DMS114 treated with DMSO at 0.1 percent for 48 hours (cell line): ENCODE results near the gene KCNH8.

Experiments
- DNase-seq: peaks from one replicate; lab custom pipeline; 2025; ENCODE audit not compliant: unreplicated experiment; lab: John Stamatoyannopoulos, UW

The KCNH8 gene

DNA sequence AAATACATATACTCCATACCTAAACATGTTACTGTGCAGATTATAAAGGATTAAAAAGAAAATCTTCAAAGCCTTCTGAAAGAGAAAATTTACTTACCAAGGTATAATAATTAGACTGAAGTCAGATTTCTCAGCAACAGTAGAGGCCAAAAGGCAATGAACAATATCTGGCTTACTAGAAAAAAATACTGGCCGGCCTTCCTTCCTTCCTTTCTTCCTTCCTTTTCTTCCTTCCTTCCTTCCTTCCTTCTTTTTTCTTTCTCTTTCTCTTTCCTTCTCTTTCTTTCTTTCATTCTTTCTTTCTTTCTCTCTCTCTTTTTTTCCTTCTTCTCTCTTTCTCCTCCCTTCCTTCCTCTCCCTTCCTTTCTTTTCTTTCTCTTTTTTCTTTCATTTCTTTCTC lies 209.6 kb downstream of the KCNH8 start:
- no peak for DNase-seq

- DNase-seq, result no peak
These were observed 214.8 kb downstream of the KCNH8 start for GRCh38 chr3:19363071-19363470.

- DNase-seq, result no peak
These were observed 215.8 kb downstream of the KCNH8 start for GRCh38 chr3:19364148-19364547.

- no peak for DNase-seq
These were observed 217.2 kb downstream of the KCNH8 start for GRCh38 chr3:19365471-19365870.

DNA sequence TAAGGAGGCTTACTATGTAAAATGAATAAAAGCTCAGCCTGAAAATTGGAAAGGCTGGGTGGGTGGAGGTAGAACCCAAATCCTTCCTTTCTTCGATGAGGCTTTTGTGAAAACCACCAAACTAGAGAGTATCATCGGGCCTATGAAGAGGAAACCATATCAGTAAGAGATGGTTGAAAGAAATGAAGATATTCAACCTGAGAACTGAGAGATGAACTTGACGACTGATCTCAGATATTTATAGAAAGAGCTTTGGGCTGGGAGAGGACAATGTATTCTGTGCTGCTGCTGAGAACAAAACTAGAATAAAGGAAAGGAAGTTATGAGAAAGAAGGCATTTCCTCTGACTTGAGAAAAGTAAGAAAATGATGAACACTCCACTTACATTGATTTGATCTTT lies 236.6 kb downstream of the KCNH8 start:
- DNase-seq, result no peak

DNA sequence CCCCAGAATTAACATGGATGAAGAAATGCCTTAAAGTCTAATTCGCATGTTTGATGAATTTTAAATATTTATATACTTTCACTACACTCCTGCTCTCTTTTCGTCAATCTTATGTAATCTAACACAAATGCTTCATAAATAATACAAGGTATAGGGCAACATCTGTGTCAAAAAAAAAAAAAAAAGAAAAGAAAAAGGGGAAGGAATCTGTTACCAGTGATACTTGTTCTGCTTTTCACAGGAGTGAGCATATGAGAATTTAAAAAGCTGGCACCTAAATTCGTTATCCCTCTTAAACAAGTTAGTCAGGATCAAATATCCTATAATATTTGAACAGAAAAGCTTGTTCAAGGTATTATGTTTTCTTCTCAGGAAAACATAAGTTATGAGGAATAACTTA lies 243.8 kb downstream of the KCNH8 start:
- no peak for DNase-seq

- DNase-seq, result no peak
These were observed 246.6 kb downstream of the KCNH8 start for GRCh38 chr3:19394946-19395345.

DNA sequence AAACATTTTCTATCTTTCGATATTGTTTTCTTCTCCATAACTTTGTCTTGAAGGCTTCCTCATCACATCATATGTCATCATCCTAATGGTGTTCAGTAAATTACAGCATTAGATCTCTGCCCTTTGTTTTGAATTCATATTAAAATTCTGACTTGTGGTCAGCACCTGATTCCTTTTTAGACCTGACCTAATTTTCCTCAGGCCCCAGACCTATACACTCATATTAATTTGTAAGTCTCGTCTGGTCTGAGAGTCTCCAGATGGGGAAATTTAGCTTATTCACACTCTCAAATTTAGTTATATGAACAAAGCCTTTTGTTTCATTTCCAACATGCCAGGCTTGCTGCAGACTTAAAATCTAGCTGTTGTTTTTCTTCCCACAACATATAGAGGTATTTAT lies 248.4 kb downstream of the KCNH8 start:
- no peak for DNase-seq

GRCh38 chr3:19399356-19399755 lies 251.0 kb downstream of the KCNH8 start:
- no peak for DNase-seq

- DNase-seq, result no peak
These were observed 251.5 kb downstream of the KCNH8 start for GRCh38 chr3:19399836-19400235.

- no peak for DNase-seq
These were observed 271.8 kb downstream of the KCNH8 start for GRCh38 chr3:19420159-19420558.

DNA sequence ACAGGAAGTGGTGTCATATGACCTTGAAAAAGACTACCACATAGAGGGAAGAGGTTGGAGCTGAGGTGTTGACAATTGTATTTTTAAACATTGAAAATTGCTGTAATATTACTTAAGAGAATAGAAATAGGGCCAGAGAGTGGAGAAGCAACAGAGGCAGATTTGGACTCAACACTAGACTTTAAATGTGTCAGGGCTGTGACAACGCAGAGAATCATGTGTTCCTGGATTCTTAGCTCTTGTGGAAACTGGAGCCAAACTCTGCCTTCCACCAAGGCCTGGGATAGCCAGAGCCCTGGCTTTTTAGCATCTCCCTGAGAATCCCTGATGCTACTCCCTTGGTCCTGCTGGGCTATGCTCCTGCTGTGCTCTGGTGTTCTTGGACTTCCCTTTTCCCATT lies 277.5 kb downstream of the KCNH8 start:
- DNase-seq, result no peak

GRCh38 chr3:19427422-19428149 lies 279.3 kb downstream of the KCNH8 start:
- no peak for DNase-seq

DNA sequence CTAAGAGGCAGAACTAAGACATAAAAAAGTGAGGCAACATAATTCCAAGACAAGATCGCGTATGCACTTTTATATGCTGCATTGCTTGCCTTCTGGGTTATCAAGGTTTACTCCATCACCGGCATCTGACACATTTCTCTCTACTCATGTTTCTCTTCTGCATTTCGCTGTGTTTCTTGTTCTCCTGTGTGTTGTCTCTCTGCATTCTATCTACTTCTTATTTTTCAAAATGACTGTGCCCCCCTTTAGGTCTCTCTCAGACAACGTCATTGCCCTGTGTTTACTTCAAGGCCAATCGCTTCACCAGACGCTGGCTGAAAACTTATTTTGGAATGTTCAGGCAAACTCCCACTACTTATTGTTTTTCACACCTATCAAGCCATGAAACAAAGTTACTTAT lies 280.4 kb downstream of the KCNH8 start:
- no peak for DNase-seq

DNA sequence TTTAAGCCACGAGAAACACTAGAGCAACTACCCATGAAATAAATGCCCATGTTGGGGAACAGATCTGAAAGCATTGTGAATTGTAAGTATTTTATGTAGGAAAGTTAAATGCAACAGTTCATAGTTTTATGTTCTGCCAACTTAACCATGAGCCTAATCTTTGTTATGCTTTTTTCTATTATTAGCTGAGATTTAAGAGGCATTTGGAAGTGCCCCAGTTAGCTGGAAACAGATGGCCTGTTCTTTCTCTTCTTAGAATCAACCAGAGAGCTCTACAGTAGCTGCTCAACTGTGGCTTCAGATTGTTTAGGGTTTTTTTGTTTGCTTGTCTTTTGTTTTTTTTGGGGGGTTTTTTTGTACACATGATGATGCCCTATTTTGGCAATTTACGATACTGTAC lies 284.4 kb downstream of the KCNH8 start:
- no peak for DNase-seq

GRCh38 chr3:19436746-19437145 lies 288.4 kb downstream of the KCNH8 start:
- DNase-seq, result no peak

DNA sequence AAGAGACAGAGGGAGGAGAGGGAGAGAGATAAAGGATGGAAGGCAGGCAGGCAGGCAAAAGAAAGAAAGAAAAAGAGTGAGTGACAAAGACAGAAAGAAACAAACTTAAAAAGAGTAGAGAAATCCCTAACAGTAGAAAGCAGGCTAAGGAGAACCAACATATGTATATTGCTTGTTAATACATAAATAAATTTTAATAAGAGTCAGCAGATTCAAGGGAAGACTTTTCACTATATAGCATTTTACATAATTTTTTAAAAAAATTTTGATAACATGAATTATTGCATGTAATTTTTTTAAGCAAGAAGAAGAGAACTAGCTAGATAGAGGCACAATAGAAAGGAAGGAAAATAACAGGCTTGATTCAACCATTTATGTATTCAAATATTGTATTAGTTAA lies 291.6 kb downstream of the KCNH8 start:
- DNase-seq, result no peak

- DNase-seq, result no peak
These were observed 297.8 kb downstream of the KCNH8 start for GRCh38 chr3:19446138-19446537.

- no peak for DNase-seq
These were observed 298.4 kb downstream of the KCNH8 start for GRCh38 chr3:19446687-19447086.

DNA sequence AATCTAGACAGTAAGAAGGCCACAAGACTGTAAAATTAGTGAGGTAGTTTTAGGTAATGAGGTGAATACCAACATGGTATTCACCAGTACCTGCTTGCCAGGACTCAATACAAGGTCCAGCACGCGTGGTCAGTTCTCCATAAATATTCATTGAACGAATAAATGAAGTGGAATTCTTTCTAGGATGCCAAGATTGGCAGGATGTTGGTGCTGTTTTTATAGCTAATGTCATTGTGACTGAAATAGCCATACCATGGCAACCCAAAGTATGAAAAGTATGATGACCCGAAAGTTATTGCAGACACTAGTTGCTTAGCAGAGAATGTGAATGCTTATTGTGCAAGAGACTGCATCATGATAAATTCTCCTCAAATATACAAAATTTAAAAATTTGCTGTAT lies 307.2 kb downstream of the KCNH8 start:
- no peak for DNase-seq

GRCh38 chr3:19456738-19457137 lies 308.4 kb downstream of the KCNH8 start:
- no peak for DNase-seq

DNA sequence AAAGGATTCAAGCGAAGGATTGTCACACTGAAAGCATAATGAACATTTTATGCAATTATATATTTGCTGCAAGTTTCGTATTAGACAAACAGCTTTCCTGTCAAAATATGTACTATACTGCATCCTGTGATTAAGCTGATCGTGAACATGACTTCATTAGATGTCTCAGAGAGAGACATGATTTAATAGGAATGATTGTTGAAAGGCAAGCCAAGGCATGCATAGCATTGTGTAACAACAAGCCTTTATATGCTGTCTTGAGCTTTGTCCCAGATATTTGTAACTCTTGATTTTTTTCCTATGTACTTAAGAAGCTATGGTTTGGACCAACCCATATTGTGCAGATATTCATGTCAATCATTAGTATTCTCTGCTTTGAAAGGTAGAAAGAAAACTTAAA lies 309.1 kb downstream of the KCNH8 start:
- DNase-seq, result no peak

DNA sequence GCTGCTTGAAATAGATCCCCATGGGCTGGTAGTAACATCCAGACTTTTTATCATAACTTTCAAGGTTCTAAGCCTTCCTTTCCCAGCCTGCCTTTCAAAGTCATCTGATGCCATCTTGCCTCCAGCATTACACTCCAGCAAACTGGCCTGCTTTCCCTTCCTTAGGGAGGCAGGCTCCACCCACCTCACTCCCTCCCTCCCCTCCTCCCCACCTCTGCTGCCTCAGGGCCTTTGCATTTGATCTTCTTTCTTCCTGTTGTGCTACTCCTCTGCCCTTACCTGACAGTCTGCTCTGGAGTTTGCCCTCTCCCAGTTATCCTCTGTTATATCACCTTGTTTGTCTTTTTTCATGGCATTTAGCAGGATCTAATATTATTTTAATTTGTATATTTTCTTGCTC lies 319.5 kb downstream of the KCNH8 start:
- DNase-seq, result no peak
